ENCODE data around the gene FUZ.

Gene FUZ

GRCh38 chr19:49851456-49852259 lies 38.6 kb upstream of the FUZ start:
- no peak for DNase-seq (ENCODE audit: low read depth)

DNA sequence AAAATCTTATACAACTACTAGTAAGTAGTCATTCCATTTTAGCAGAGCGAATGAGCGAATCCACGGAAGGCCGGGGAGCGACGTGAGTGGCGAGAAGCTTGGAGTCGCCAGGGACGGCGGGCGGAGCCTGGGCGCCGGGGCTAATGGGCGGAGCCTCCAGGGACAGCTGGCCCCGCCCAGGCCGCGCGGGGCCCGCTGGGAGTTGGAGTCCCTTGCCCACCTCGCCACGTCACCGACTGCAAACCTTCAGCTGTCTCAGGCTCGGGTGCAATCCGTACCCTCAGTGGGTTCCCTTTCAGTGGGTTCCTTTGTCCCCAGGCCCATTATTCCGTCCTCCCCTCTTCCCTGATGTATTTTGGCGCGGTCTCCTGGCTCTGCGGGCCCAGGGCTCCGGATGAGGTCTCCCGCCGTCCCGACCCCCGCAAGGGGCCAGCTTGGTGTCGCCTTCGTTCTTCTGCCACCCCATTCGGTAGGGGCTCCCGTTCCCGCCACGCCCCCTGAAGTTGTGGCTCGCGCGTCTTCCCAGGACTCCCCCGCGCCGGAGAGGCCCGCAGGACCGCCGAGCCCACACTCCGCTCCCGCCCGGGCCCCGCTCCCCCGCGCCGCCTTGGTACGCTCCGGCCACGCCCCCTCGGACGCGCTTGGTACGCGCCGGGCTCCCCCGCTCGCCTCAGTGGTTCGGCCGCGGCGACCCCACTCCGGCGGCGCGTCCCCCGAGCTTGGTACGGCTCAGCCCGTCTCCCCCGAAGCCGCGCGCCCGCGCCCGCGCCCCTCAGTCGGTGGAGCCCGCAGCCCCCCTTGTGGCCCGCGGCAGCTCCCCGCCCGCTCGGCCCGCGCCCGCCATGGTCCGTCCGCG lies 37.6 kb upstream of the FUZ start, which contains the start of gene PTOV1:
TSS of gene PTOV1 (plus strand) at position 673 of the 856 bp plus-strand sequence.
- peak; percentile 90 for DNase-seq (ENCODE audit: low read depth)

DNA sequence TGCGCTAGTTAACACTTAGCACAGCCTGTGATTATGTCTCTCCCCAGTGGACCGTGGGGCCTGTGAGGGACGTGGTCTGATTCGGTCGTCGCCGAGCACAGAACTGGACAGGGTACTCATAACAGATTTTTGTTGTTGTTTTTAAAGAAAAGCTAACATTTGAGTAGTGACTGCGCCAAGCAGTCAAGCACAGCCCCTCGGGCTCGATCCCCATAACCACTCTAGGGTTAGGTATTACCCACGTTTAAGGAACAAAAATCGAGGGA lies 37.1 kb upstream of the FUZ start:
- no peak for DNase-seq (ENCODE audit: low read depth)

DNA sequence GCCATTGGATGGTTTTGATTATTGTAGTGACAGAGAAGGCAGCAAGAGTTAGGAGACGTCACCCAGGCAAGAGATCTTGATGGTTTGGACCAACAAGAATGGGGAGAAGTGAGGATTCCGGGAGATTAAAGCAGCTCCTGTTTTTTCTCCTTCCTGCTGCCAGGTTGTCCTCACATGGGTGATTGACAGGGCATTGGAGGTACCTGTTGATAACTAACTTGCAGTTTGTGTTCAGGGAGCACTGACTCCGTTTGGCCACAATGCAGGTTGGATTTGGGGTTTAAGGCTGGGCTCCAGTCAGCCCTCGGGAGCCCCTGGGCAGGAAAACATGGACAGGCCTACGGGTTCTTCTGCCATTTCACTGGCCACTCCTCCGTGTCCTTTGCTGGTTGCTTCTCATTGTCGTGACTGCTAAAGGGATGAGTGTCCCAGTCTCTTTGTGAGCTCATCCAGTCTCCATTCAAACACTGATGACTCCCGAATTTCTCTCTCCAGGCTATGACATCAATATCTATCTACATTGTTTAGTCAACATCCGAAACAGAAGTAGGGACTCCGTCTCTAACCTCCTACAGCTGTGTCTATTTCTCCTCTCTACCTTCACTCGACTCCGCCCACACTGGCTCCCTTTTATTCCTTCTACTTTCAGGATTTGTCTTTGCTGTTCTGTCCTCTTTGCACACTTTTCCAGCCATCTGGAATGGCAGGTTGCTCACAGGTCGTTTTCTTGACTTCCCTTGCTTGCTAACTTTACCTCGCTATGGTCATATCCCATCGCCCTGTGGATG lies 36.5 kb upstream of the FUZ start:
- no peak for DNase-seq (ENCODE audit: low read depth)

DNA sequence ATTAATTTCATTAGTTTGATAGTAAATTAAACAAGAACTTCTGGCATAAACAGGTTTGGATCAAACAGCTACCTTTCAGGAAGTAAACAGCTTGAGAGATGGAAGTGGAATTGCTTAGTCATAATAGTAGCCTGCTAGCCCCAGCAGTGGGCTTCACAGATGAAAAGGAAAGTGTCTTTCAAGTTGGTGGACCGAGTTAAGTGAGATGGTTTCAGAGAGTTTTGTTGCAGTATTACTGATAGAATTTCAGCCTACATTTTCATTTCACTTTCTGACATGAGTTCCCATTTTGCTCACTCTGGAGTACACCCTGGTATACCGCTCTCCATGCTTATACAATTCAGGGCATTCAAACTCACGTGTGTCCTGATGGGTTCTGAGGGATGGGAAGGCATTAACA lies 35.8 kb upstream of the FUZ start:
- no peak for DNase-seq (ENCODE audit: low read depth)

- DNase-seq (ENCODE audit: low read depth): no peak
These were observed 34.9 kb upstream of the FUZ start for GRCh38 chr19:49847731-49848696.

- DNase-seq (ENCODE audit: low read depth): no peak
These were observed 33.3 kb upstream of the FUZ start for GRCh38 chr19:49846408-49846807.

GRCh38 chr19:49845414-49845813 lies 32.3 kb upstream of the FUZ start:
- DNase-seq (ENCODE audit: low read depth): no peak

- no peak for DNase-seq (ENCODE audit: low read depth)
These were observed 31.3 kb upstream of the FUZ start for GRCh38 chr19:49844138-49845095.

DNA sequence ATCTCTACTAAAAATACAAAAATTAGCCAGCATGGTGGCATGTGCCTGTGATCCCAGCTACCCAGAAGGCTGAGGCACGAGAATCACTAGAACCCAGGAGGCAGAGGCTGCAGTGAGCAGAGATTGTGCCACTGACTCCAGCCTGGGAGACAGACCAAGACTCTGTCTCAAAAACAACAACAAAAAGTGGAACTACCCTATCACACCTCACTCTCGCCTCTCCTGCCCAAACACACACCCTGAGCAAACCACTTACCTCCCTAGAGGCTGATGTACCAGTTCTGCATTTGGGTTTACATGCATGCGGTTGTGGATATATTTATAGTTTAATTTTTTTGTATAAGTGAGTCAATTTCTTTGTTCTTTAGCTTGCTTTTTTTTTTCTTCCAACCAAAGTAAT lies 30.2 kb upstream of the FUZ start:
- DNase-seq (ENCODE audit: low read depth): no peak

DNA sequence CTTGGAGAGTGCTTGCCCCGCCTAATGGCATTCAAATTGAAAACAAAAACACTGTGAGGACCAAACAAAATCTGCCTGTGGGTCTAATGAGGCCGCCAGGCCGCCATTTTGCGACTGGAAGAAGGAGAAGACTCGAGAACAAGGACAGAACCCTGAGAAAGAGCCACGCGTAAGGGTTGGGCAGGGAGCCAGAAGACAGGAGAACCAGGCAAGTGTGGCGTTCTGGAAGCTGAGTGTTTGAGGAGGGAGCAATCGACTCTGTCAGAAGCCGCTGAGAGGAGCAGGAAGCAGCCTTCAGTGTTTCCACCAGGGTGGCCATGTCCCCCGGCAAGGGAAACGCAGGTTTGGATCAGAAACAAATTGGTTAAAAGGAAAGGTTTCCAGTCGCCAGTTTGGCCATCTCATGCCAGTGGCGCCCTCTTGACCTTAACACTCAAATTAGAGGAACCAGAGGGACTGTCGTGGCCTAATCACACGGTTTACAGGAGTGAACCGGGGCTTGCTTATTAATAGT lies 27.7 kb upstream of the FUZ start:
- DNase-seq (ENCODE audit: low read depth): no peak

DNA sequence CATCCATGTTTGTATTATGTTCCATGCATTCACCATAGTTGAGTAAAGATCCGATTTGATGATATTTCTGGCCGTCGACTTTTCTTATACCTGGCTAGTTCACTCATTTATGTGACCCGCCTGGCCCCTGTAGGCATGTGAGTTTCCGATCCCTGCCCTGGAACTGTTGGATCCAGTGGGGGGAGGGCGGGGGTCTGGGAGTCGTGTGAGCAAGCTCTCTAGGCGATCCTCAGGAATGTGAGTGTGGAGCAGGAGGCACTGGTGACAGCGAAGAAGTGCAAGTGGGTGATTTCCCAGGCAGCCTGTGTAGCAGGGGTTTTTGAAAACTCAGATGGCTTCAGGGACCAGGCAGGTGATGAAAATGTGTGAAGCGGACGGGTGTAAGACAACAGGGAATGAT lies 27.2 kb upstream of the FUZ start:
- DNase-seq (ENCODE audit: low read depth): no peak

DNA sequence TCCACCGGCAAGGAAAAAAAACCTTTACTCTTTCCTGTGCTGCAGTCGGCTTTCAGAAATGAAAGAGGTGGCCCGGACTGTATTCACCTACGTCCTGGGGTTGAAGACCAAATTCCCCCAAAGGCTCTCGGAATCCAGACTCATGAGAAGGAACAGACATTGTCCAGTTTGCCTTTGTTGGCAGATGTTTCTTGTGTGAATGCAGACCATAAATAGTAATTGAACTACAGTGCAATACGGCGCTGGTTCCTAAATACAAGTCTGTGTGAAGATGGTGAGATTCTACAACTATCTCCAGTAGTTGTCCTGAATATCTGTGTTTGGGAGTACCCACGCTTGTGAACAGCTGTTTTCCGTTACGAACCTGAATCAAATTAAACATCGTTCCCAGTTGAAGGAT lies 26.6 kb upstream of the FUZ start:
- no peak for DNase-seq (ENCODE audit: low read depth)

GRCh38 chr19:49838885-49839588 lies 25.9 kb upstream of the FUZ start:
- no peak for DNase-seq (ENCODE audit: low read depth)

DNA sequence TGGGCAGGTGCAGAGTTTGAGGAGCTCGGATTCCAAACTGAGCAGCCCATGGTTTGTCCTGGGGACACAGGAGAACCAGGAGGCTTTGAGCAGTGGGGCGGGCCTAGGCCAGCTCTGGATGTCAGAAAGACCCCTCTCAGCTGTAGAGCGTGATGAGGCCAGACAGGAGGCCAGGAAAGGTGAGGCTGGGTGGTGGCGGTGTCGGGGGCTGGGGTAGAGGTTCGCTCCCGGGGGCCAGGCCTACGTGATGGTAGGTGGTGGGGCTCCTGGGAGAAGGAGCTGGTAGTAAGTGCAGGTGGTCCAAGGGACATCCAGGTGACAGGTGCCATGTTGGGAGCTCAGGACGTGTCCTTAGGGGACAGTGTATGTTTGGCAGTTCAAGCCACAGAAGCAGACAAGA lies 24.3 kb upstream of the FUZ start:
- no peak for DNase-seq (ENCODE audit: low read depth)

DNA sequence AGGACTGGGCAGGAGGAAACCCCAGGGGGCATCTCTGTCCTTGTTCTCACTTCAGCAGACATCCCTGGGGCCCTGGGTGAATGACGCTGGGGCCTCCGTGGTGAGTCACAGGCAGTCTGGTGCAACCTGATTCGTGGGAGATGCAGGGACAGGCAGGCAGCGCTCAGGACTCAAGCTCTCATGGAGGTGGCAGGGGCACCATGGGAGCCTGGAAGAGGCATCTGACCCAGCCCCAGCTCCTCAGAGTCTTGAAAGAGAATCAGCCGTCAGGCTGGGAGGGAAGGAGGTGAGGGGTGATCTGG lies 23.9 kb upstream of the FUZ start:
- DNase-seq (ENCODE audit: low read depth): no peak

DNA sequence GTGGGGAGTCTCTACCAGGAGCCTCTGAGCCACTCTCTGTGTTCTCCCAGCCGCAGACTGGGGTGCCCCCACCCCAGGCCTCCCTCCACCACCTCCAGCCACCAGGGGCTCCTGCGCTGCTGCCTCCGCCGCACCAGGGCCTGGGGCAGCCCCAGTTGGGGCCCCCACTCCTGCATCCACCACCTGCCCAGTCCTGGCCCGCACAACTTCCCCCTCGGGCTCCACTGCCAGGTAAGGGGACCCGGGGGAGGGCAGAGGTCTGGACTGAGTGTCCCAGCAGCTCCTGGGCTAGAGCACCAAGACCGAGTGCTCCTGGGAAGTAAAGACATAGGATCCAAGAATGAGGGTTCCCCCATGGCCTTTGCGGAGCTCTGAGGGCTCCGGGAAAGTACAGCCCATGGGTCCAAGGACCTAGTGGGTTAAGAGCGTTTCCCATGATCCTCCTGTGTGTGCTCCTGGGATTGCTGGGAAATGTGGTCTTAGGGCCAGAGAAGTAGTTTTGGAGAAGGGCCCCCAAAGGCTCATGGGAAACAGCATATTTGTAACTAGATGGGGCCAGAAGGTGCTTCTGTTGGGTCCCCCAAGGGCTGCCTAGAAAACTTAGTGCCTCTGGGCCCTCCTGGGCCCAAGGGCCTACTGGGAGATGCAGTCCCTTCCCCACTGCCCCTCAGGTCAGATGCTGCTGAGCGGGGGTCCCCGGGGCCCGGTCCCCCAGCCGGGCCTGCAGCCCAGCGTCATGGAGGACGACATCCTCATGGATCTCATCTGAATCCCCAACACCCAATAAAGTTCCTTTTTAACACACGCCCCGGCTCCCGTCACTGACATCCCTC lies 23.3 kb upstream of the FUZ start:
- no peak for DNase-seq (ENCODE audit: low read depth)

- no peak for DNase-seq (ENCODE audit: low read depth)
These were observed 22.5 kb upstream of the FUZ start for GRCh38 chr19:49835562-49835961.

- no peak for DNase-seq (ENCODE audit: low read depth)
These were observed 20.5 kb upstream of the FUZ start for GRCh38 chr19:49833599-49833998.
